ENCODE data around the gene GNG12. TPM values are rescaled to one million over a fixed set of nuclear protein-coding genes. Genes with fewer than 3 reads are reported as not detected.

GNG12 gene
- total RNA-seq, 1 experiment from 2014 or later = 23.7 TPM

DNA sequence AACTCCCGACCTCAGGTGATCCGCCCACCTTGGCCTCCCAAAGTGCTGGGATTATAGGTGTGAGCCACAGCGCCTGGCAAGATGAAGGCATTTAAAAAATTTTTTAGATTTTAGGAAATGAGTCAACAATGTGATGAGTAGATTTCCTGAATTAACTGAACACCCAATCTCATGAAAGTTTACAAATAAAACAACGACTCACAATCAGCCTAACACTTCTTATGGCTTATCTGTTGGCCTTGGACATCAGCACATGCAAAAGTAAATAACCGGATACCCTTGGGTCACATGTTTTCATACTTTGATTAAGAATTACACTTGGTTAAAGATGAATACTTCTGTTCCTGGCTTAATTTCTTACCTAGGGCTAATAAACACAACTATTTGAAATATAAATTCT, 3.0 kb downstream of the GNG12 start (continued):
- TF ChIP-seq, protein P1, sequence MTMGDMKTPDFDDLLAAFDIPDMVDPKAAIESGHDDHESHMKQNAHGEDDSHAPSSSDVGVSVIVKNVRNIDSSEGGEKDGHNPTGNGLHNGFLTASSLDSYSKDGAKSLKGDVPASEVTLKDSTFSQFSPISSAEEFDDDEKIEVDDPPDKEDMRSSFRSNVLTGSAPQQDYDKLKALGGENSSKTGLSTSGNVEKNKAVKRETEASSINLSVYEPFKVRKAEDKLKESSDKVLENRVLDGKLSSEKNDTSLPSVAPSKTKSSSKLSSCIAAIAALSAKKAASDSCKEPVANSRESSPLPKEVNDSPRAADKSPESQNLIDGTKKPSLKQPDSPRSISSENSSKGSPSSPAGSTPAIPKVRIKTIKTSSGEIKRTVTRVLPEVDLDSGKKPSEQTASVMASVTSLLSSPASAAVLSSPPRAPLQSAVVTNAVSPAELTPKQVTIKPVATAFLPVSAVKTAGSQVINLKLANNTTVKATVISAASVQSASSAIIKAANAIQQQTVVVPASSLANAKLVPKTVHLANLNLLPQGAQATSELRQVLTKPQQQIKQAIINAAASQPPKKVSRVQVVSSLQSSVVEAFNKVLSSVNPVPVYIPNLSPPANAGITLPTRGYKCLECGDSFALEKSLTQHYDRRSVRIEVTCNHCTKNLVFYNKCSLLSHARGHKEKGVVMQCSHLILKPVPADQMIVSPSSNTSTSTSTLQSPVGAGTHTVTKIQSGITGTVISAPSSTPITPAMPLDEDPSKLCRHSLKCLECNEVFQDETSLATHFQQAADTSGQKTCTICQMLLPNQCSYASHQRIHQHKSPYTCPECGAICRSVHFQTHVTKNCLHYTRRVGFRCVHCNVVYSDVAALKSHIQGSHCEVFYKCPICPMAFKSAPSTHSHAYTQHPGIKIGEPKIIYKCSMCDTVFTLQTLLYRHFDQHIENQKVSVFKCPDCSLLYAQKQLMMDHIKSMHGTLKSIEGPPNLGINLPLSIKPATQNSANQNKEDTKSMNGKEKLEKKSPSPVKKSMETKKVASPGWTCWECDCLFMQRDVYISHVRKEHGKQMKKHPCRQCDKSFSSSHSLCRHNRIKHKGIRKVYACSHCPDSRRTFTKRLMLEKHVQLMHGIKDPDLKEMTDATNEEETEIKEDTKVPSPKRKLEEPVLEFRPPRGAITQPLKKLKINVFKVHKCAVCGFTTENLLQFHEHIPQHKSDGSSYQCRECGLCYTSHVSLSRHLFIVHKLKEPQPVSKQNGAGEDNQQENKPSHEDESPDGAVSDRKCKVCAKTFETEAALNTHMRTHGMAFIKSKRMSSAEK (CRISPR knock-in tag; IDR thresholded peaks at IDR 0.05; ENCODE audit: borderline replicate concordance) = no peak
- TF ChIP-seq, protein P2, sequence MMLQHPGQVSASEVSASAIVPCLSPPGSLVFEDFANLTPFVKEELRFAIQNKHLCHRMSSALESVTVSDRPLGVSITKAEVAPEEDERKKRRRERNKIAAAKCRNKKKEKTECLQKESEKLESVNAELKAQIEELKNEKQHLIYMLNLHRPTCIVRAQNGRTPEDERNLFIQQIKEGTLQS (CRISPR knock-in tag; conservative IDR thresholded peaks at IDR 0.05) = no peak
- TF ChIP-seq, protein P3, sequence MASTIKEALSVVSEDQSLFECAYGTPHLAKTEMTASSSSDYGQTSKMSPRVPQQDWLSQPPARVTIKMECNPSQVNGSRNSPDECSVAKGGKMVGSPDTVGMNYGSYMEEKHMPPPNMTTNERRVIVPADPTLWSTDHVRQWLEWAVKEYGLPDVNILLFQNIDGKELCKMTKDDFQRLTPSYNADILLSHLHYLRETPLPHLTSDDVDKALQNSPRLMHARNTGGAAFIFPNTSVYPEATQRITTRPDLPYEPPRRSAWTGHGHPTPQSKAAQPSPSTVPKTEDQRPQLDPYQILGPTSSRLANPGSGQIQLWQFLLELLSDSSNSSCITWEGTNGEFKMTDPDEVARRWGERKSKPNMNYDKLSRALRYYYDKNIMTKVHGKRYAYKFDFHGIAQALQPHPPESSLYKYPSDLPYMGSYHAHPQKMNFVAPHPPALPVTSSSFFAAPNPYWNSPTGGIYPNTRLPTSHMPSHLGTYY (CRISPR knock-in tag; IDR thresholded peaks at IDR 0.05) = no peak
- TF ChIP-seq NFYB (CRISPR knock-in tag; conservative IDR thresholded peaks at IDR 0.05; ENCODE audit: low read depth) (no peak), ZNF138 (CRISPR knock-in tag; conservative IDR thresholded peaks at IDR 0.05) (no peak), HMGA2 (CRISPR knock-in tag; IDR thresholded peaks at IDR 0.05) (no peak), ZNF317 (CRISPR knock-in tag; IDR thresholded peaks at IDR 0.05; ENCODE audit: borderline replicate concordance, low read depth) (no peak), GTF2I (CRISPR knock-in tag; conservative IDR thresholded peaks at IDR 0.05) (no peak)
- TF ChIP-seq, protein P4, sequence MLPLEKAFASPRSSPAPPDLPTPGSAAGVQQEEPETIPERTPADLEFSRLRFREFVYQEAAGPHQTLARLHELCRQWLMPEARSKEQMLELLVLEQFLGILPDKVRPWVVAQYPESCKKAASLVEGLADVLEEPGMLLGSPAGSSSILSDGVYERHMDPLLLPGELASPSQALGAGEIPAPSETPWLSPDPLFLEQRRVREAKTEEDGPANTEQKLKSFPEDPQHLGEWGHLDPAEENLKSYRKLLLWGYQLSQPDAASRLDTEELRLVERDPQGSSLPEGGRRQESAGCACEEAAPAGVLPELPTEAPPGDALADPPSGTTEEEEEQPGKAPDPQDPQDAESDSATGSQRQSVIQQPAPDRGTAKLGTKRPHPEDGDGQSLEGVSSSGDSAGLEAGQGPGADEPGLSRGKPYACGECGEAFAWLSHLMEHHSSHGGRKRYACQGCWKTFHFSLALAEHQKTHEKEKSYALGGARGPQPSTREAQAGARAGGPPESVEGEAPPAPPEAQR (CRISPR knock-in tag; IDR thresholded peaks at IDR 0.05) = no peak
- TF ChIP-seq, protein P5, sequence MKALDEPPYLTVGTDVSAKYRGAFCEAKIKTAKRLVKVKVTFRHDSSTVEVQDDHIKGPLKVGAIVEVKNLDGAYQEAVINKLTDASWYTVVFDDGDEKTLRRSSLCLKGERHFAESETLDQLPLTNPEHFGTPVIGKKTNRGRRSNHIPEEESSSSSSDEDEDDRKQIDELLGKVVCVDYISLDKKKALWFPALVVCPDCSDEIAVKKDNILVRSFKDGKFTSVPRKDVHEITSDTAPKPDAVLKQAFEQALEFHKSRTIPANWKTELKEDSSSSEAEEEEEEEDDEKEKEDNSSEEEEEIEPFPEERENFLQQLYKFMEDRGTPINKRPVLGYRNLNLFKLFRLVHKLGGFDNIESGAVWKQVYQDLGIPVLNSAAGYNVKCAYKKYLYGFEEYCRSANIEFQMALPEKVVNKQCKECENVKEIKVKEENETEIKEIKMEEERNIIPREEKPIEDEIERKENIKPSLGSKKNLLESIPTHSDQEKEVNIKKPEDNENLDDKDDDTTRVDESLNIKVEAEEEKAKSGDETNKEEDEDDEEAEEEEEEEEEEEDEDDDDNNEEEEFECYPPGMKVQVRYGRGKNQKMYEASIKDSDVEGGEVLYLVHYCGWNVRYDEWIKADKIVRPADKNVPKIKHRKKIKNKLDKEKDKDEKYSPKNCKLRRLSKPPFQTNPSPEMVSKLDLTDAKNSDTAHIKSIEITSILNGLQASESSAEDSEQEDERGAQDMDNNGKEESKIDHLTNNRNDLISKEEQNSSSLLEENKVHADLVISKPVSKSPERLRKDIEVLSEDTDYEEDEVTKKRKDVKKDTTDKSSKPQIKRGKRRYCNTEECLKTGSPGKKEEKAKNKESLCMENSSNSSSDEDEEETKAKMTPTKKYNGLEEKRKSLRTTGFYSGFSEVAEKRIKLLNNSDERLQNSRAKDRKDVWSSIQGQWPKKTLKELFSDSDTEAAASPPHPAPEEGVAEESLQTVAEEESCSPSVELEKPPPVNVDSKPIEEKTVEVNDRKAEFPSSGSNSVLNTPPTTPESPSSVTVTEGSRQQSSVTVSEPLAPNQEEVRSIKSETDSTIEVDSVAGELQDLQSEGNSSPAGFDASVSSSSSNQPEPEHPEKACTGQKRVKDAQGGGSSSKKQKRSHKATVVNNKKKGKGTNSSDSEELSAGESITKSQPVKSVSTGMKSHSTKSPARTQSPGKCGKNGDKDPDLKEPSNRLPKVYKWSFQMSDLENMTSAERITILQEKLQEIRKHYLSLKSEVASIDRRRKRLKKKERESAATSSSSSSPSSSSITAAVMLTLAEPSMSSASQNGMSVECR (CRISPR knock-in tag; IDR thresholded peaks at IDR 0.05; ENCODE audit: borderline replicate concordance) = no peak
- TF ChIP-seq, protein P6, sequence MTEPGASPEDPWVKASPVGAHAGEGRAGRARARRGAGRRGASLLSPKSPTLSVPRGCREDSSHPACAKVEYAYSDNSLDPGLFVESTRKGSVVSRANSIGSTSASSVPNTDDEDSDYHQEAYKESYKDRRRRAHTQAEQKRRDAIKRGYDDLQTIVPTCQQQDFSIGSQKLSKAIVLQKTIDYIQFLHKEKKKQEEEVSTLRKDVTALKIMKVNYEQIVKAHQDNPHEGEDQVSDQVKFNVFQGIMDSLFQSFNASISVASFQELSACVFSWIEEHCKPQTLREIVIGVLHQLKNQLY (CRISPR knock-in tag; IDR thresholded peaks at IDR 0.05) = no peak
- TF ChIP-seq, protein P7, sequence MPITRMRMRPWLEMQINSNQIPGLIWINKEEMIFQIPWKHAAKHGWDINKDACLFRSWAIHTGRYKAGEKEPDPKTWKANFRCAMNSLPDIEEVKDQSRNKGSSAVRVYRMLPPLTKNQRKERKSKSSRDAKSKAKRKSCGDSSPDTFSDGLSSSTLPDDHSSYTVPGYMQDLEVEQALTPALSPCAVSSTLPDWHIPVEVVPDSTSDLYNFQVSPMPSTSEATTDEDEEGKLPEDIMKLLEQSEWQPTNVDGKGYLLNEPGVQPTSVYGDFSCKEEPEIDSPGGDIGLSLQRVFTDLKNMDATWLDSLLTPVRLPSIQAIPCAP (CRISPR knock-in tag; IDR thresholded peaks at IDR 0.05) = no peak

DNA sequence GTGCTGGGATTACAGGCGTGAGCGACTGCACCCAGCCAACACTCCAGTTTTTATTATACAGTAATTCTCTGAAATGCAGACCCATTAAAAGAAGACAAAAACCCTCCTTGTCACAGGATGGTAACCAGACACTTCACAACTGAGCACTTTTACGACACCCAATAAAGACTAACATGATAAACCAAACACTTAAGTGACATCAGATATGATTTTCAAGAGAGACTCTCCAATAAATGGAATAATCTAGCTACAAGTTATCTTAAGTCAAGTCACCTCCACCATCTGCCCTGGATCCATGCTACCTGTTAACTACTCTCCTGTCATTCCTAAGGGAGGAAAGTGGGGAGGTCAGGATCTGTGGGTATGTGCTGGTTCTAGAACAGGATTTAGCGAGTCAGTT, 5.6 kb downstream of the GNG12 start:
- Mint-ChIP-seq H3K36me3 (0 out of 2 replicates have a peak, but pooled peaks cover 3% of the 10 kb centered on the region), H3K9me3 (no peaks in the 10 kb centered on the region), H3K27me3 (ENCODE audit: low read depth) (peaks cover 12% of the 10 kb centered on the region), H3K4me3 (no peak overlapping the region), H3K4me1 (peaks cover 48% of the 10 kb centered on the region), H3K27ac (no peak overlapping the region)
- no peak for ATAC-seq
- POLR2A ChIA-PET = no interaction called here
- CTCF ChIA-PET = no interaction called here
- TF ChIP-seq EMX1 (CRISPR knock-in tag; IDR thresholded peaks at IDR 0.05) = no peak
- no peak for DNase-seq (ENCODE audit: low spot score)
